Peyer's patch (tissue), 4 donors: ENCODE data around the gene ZSCAN12.

Source experiments
- CTCF ChIP-seq, 6 experiments: fragments of 450-650 bp in 4 of 6; fragments of 200-600 bp in 2 of 6; sonication (generic) in 1 of 6; IDR thresholded peaks; one replicate each; pipeline ENCODE4 v1.5.1; 2017 to 2019; ENCODE audit warnings: antibody characterized with exemption in 6 of 6, mild to moderate bottlenecking in 3 of 6, moderate library complexity in 1 of 6
- POLR2A ChIP-seq, 2 donors: fragments of 450-650 bp; IDR thresholded peaks; one replicate each; pipeline ENCODE4 v1.5.1; 2017; ENCODE audit warnings: antibody characterized with exemption in 2 of 2, mild to moderate bottlenecking in 2 of 2, moderate library complexity in 2 of 2

GRCh38 chr6:28378644-28379043 lies 20.9 kb downstream of the ZSCAN12 start:
- TF ChIP-seq POLR2A (IDR thresholded peaks at IDR 0.05) (no peak), CTCF (IDR thresholded peaks at IDR 0.05) (no peak)
